HCT116 (cell line): ENCODE data around the gene SPTSSA. TPM values are rescaled to one million over a fixed set of nuclear protein-coding genes. Genes with fewer than 3 reads are reported as not detected.
"Not testable (repeated sequence)": the region's sequence is repeated elsewhere in the genome, so short reads cannot be mapped to it uniquely, and the experiment has no call there.

Source experiments
- ATAC-seq: fragments of 200-7000 bp; cut with Tn5 transposase; 2 replicates; pipeline ENCODE4 v1.9.1; 2020; ENCODE audit warnings: mild to moderate bottlenecking, moderate library complexity
- BruUV-seq: library from RNA; stranded (reverse); fragments of 400-500 nt; replicated peaks from 2 replicates; lab custom pipeline; 2021; lab: Mats Ljungman, UMichigan
- CTCF ChIA-PET: fragments of 300-600 bp; sonication (Branson Sonifier 250); formaldehyde crosslinking; loops from one replicate; lab custom pipeline; 2021; ENCODE audit warnings: antibody characterized with exemption; lab: Charles Lee
- POLR2A ChIA-PET: fragments of 300-600, 350-600 bp; sonication (Branson Sonifier 250); formaldehyde crosslinking; loops from one replicate; lab custom pipeline; 2021; ENCODE audit warnings: antibody characterized with exemption; lab: Charles Lee
- RAD21 ChIA-PET, 2 experiments: fragments of 300-600 bp; sonication (Branson Sonifier 250); formaldehyde crosslinking; loops; one replicate each; lab custom pipeline; 2023; ENCODE audit warnings: low total read pairs in 2 of 2; ENCODE audit not compliant: uncharacterized antibody in 2 of 2, unreplicated experiment in 2 of 2, low non-redundant PET in 1 of 2; lab: Charles Lee
- DNase-seq: peaks from one replicate; pipeline ENCODE4 v3.0.0-alpha.2; 2010; ENCODE audit warnings: low read depth, low spot score
- H2AFZ ChIP-seq: fragments of 200-600 bp; shearing (Covaris generic), sonication (generic); 2 replicates; pipeline ENCODE4 v1.6.1; 2017; ENCODE audit warnings: low read depth, mixed run types, mixed read lengths, antibody characterized with exemption, low read length; ENCODE audit not compliant: poor library complexity, severe bottlenecking
- H3K27ac ChIP-seq: 2 replicates; pipeline ENCODE4 v1.5.1; 2012; ENCODE audit warnings: low read depth, low read length
- H3K27me3 ChIP-seq: fragments of 200-600 bp; sonication (generic); 2 replicates; pipeline ENCODE4 v1.6.1; 2016; ENCODE audit warnings: mixed run types, low read length, mixed read lengths; ENCODE audit not compliant: insufficient read depth
- H3K36me3 ChIP-seq, 2 experiments: fragments of 200-500 bp in 1 of 2; fragments of 200-600 bp in 1 of 2; sonication (Bioruptor generic) in 1 of 2; sonication (generic) in 1 of 2; 2 replicates each; pipeline versions ENCODE4 v1.5.1 to v1.6.1; 2014 to 2016; ENCODE audit warnings: low read length in 2 of 2, inconsistent platforms in 1 of 2, mixed read lengths in 1 of 2, mixed run types in 1 of 2; ENCODE audit not compliant: insufficient read depth in 2 of 2, control insufficient read depth in 1 of 2
- H3K4me1 ChIP-seq, 2 experiments: fragments of 200-600 bp in 1 of 2; sonication (generic) in 1 of 2; 2 replicates each; pipeline versions ENCODE4 v1.5.1 to v1.6.1; 2012 to 2017; ENCODE audit warnings: low read length in 2 of 2, inconsistent platforms in 1 of 2, mild to moderate bottlenecking in 1 of 2, mixed read lengths in 1 of 2, mixed run types in 1 of 2, moderate library complexity in 1 of 2; ENCODE audit not compliant: insufficient read depth in 2 of 2, control insufficient read depth in 1 of 2
- H3K4me2 ChIP-seq: fragments of 200-600 bp; sonication (generic); 2 replicates; pipeline ENCODE4 v1.6.1; 2017; ENCODE audit warnings: mixed run types, low read length, mixed read lengths
- H3K4me3 ChIP-seq, 2 experiments: fragments of 200-600 bp in 1 of 2; sonication (generic) in 1 of 2; replicated peaks in 1 of 2; 2 replicates each; pipeline ENCODE4 v1.5.1; 2011 to 2016; ENCODE audit warnings: low read length in 2 of 2, control low read depth in 1 of 2, low read depth in 1 of 2, mild to moderate bottlenecking in 1 of 2, mixed read lengths in 1 of 2, mixed run types in 1 of 2
- H3K79me2 ChIP-seq: fragments of 200-600 bp; sonication (generic); 2 replicates; pipeline ENCODE4 v1.6.1; 2017; ENCODE audit warnings: mild to moderate bottlenecking, mixed run types, low read length, moderate library complexity, mixed read lengths; ENCODE audit not compliant: insufficient read depth
- H3K9ac ChIP-seq: fragments of 200-600 bp; sonication (generic); 2 replicates; pipeline ENCODE4 v1.6.1; 2016; ENCODE audit warnings: low read length, mixed read lengths
- H3K9me2 ChIP-seq: fragments of 200-600 bp; sonication (generic), shearing (Covaris generic); 2 replicates; pipeline ENCODE4 v1.6.1; 2017; ENCODE audit warnings: mixed run types, mild to moderate bottlenecking, moderate library complexity; ENCODE audit not compliant: insufficient read depth
- H3K9me3 ChIP-seq, 2 experiments: fragments of 200-500 bp in 1 of 2; fragments of 200-600 bp in 1 of 2; sonication (Bioruptor generic) in 1 of 2; sonication (generic) in 1 of 2; 2 replicates each; pipeline ENCODE4 v1.6.1; 2014 to 2017; ENCODE audit warnings: low read length in 2 of 2, mixed read lengths in 2 of 2, inconsistent platforms in 1 of 2, low read depth in 1 of 2, mild to moderate bottlenecking in 1 of 2, mixed run types in 1 of 2, moderate library complexity in 1 of 2; ENCODE audit not compliant: control insufficient read depth in 1 of 2, insufficient read depth in 1 of 2
- H4K20me1 ChIP-seq: fragments of 200-600 bp; sonication (generic), shearing (Covaris generic); 2 replicates; pipeline ENCODE4 v1.6.1; 2017; ENCODE audit warnings: mixed run types, mild to moderate bottlenecking, moderate library complexity; ENCODE audit not compliant: insufficient read depth
- CBX3 ChIP-seq: IDR thresholded peaks from 2 replicates; pipeline ENCODE4 v1.6.1; 2012; ENCODE audit warnings: low read depth
- EZH2 ChIP-seq: fragments of 200-600 bp; sonication (generic); IDR thresholded peaks from 2 replicates; pipeline ENCODE4 v1.6.1; 2017; ENCODE audit warnings: antibody characterized with exemption, mixed run types
- FOSL1 ChIP-seq: IDR thresholded peaks from 2 replicates; pipeline ENCODE4 v1.6.1; 2012; ENCODE audit warnings: low read depth
- JUND ChIP-seq: IDR thresholded peaks from 2 replicates; pipeline ENCODE4 v1.6.1; 2012
- POLR2A ChIP-seq: IDR thresholded peaks from 2 replicates; pipeline ENCODE4 v1.7.0; 2011; ENCODE audit warnings: borderline replicate concordance; ENCODE audit not compliant: insufficient read depth, insufficient read length; ENCODE audit errors: extremely low read depth
- POLR2AphosphoS5 ChIP-seq: IDR thresholded peaks from 2 replicates; pipeline ENCODE4 v1.6.1; 2011; ENCODE audit warnings: mild to moderate bottlenecking, low read depth, low read length, moderate library complexity
- RAD21 ChIP-seq: IDR thresholded peaks from 2 replicates; pipeline ENCODE4 v1.6.1; 2012; ENCODE audit warnings: low read depth, mild to moderate bottlenecking
- SIN3A ChIP-seq: IDR thresholded peaks from 2 replicates; pipeline ENCODE4 v1.6.1; 2012; ENCODE audit warnings: low read depth
- SP1 ChIP-seq: IDR thresholded peaks from 2 replicates; pipeline ENCODE4 v1.6.1; 2012; ENCODE audit warnings: low read depth
- SRF ChIP-seq: IDR thresholded peaks from 2 replicates; pipeline ENCODE4 v1.6.1; 2012; ENCODE audit warnings: low read depth
- TCF7L2 ChIP-seq: IDR thresholded peaks from 2 replicates; pipeline ENCODE4 v1.7.0; 2011; ENCODE audit warnings: borderline replicate concordance, inconsistent platforms; ENCODE audit not compliant: insufficient read depth, insufficient read length; ENCODE audit errors: extremely low read depth
- ZFX ChIP-seq: fragments of 450-650 bp; IDR thresholded peaks from 2 replicates; pipeline ENCODE4 v1.6.1; 2017
- ZNF274 ChIP-seq: fragments of 200-500 bp; sonication (Bioruptor generic); IDR thresholded peaks from 2 replicates; pipeline ENCODE4 v1.6.1; 2014; ENCODE audit warnings: mild to moderate bottlenecking, low read depth, low read length, inconsistent platforms
- intact Hi-C: fragments of 100-400 bp; cut with micrococcal nuclease; formaldehyde crosslinking; loops from 2 replicates; pipeline ENCODE4 v1.10.0; 2022
- total RNA-seq: library from RNA; stranded (reverse); gene quantifications from one replicate; pipeline ENCODE4 v1.2.1, GENCODE V29; 2021; ENCODE audit not compliant: unreplicated experiment
- TF ChIP-seq, protein P1 (sequence below): IDR thresholded peaks from 2 replicates; pipeline ENCODE4 v1.6.1; 2012
- TF ChIP-seq, protein P2 (sequence below), 3 experiments: fragments of 200-600 bp in 1 of 3; sonication (generic) in 1 of 3; IDR thresholded peaks in 2 of 3; conservative IDR thresholded peaks in 1 of 3; 2 replicates each; pipeline ENCODE4 v1.5.1; 2012 to 2017; ENCODE audit warnings: low read depth in 2 of 3, low read length in 2 of 3, antibody characterized with exemption in 1 of 3, borderline replicate concordance in 1 of 3, control low read depth in 1 of 3, mild to moderate bottlenecking in 1 of 3, mixed read lengths in 1 of 3, mixed run types in 1 of 3, moderate library complexity in 1 of 3; ENCODE audit not compliant: insufficient read depth in 1 of 3
- TF ChIP-seq, protein P3 (sequence below): IDR thresholded peaks from 2 replicates; pipeline ENCODE4 v1.6.1; 2012
- TF ChIP-seq, protein P4 (sequence below): IDR thresholded peaks from 2 replicates; pipeline ENCODE4 v1.6.1; 2011; ENCODE audit warnings: mild to moderate bottlenecking, low read length, moderate library complexity; ENCODE audit not compliant: insufficient replicate concordance; ENCODE audit errors: extremely low read depth

SPTSSA gene
- total RNA-seq, 1 experiment from 2014 or later: 17.0 TPM

DNA sequence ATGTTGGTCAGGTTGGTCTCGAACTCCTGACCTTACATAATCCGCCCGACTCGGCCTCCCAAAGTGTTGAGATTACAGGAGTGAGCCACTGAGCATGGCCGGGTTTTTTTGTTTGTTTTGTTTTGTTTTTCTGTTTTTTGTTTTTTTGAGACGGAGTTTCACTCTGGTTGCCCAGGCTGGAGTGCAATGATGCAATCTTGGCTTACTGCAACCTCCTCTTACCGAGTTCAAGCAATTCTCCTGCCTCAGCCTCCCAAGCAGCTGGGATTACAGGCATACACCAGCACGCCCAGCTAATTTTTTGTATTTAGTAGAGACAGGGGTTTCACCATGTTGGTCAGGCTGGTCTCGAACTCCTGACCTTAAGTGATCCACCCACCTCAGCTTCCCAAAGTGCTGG, 42.0 kb upstream of the SPTSSA start:
- H3K79me2 ChIP-seq, H3K9me3 ChIP-seq, ATAC-seq, H3K4me3 ChIP-seq, H3K27me3 ChIP-seq, H2AFZ ChIP-seq, CTCF ChIA-PET, POLR2A ChIA-PET, H3K4me1 ChIP-seq, BruUV-seq, DNase-seq, H3K9ac ChIP-seq, RAD21 ChIA-PET, intact Hi-C loops, H4K20me1 ChIP-seq, H3K27ac ChIP-seq, H3K36me3 ChIP-seq, H3K9me2 ChIP-seq, H3K4me2 ChIP-seq: not testable (repeated sequence)

DNA sequence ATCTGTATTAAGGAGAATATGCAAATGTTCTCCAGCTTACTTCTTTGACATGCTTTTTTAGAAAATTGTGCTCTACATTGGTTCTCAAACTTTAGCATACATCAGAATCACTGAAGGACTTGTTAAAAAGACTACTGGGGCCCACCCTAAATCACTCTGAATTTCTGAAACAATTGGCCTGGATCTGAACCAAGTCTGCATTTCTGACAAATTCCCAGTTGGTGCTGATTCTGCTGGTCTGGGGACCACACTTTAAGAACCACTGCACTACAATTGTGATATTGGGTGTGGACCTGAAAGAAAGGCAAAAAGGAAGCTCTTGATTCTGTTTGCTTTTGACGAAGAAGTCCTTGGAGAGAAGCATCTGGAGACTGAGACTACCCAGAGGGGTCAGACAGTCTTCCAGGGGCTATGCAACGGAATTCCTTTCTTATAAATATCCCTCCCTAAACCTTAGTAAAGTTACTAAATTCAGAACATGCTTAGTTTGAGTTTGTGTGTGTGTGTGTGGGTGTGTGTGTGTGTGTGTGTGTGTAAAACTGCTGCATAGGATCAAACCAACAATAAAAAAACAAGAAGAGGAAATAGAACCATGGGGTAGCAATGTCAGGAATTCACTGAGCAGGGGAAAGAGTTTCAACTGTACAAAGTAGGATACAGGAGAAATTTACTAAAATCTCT, 40.6 kb upstream of the SPTSSA start:
- H3K9me2 ChIP-seq: no peaks in the 10 kb centered on the region
- RAD21 ChIA-PET: no interaction called here
- TF ChIP-seq TCF7L2: no peak
- TF ChIP-seq JUND: no peak
- TF ChIP-seq CBX3: no peak
- TF ChIP-seq SRF: no peak
- no peak for TF ChIP-seq EZH2
- no peak for TF ChIP-seq ZFX
- TF ChIP-seq, protein P1, sequence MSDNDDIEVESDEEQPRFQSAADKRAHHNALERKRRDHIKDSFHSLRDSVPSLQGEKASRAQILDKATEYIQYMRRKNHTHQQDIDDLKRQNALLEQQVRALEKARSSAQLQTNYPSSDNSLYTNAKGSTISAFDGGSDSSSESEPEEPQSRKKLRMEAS: no peak
- no peak for TF ChIP-seq FOSL1
- TF ChIP-seq RAD21: no peak
- no peak for TF ChIP-seq POLR2A
- TF ChIP-seq, protein P2, sequence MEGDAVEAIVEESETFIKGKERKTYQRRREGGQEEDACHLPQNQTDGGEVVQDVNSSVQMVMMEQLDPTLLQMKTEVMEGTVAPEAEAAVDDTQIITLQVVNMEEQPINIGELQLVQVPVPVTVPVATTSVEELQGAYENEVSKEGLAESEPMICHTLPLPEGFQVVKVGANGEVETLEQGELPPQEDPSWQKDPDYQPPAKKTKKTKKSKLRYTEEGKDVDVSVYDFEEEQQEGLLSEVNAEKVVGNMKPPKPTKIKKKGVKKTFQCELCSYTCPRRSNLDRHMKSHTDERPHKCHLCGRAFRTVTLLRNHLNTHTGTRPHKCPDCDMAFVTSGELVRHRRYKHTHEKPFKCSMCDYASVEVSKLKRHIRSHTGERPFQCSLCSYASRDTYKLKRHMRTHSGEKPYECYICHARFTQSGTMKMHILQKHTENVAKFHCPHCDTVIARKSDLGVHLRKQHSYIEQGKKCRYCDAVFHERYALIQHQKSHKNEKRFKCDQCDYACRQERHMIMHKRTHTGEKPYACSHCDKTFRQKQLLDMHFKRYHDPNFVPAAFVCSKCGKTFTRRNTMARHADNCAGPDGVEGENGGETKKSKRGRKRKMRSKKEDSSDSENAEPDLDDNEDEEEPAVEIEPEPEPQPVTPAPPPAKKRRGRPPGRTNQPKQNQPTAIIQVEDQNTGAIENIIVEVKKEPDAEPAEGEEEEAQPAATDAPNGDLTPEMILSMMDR (IDR thresholded peaks at IDR 0.05 in 2 of 3, conservative IDR thresholded peaks at IDR 0.05 in 1 of 3; ENCODE audit: borderline replicate concordance in 1 of 3, insufficient read depth in 1 of 3, low read depth in 2 of 3, low read length in 2 of 3): no peak
- TF ChIP-seq, protein P3, sequence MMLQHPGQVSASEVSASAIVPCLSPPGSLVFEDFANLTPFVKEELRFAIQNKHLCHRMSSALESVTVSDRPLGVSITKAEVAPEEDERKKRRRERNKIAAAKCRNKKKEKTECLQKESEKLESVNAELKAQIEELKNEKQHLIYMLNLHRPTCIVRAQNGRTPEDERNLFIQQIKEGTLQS: no peak
- TF ChIP-seq, protein P4, sequence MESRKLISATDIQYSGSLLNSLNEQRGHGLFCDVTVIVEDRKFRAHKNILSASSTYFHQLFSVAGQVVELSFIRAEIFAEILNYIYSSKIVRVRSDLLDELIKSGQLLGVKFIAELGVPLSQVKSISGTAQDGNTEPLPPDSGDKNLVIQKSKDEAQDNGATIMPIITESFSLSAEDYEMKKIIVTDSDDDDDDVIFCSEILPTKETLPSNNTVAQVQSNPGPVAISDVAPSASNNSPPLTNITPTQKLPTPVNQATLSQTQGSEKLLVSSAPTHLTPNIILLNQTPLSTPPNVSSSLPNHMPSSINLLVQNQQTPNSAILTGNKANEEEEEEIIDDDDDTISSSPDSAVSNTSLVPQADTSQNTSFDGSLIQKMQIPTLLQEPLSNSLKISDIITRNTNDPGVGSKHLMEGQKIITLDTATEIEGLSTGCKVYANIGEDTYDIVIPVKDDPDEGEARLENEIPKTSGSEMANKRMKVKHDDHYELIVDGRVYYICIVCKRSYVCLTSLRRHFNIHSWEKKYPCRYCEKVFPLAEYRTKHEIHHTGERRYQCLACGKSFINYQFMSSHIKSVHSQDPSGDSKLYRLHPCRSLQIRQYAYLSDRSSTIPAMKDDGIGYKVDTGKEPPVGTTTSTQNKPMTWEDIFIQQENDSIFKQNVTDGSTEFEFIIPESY: no peak
- no peak for TF ChIP-seq SP1
- no peak for TF ChIP-seq POLR2AphosphoS5
- no peak for TF ChIP-seq SIN3A
- TF ChIP-seq ZNF274: no peak

More for the DNA sequence above, 40.6 kb upstream of the SPTSSA start:
- H3K9ac ChIP-seq: no peak overlapping the region
- no peak for ATAC-seq
- no TSS peak for BruUV-seq
- peaks cover 7 to 15% of the 10 kb centered on the region in 2 experiments for H3K4me1 ChIP-seq
- no peak for DNase-seq
- CTCF ChIA-PET: interaction anchor here (1.9 kb wide), 1 partner anchor 171 kb away, joined by 10 read pairs; no protein-coding TSS in a partner anchor
- no peak overlapping the region for H3K4me2 ChIP-seq
- no peaks in the 10 kb centered on the region for H4K20me1 ChIP-seq
- intact Hi-C loops: no loop called here
- no peaks in the 10 kb centered on the region for H3K27me3 ChIP-seq
- POLR2A ChIA-PET: interaction anchor here (0.8 kb wide), 1 partner anchor 171 kb away, joined by 3 read pairs; no protein-coding TSS in a partner anchor
- H3K9me3 ChIP-seq: no peaks in the 10 kb centered on the region
- no peaks in the 10 kb centered on the region for H3K79me2 ChIP-seq
- no peaks in the 10 kb centered on the region for H3K36me3 ChIP-seq
- no peak overlapping the region for H3K4me3 ChIP-seq
- H3K27ac ChIP-seq: no peak overlapping the region
- H2AFZ ChIP-seq: no peak overlapping the region
